ENCODE measurements around the gene PLEKHG4.

The PLEKHG4 gene

GRCh38 chr16:67299269-67299668 lies 19.9 kb downstream of the PLEKHG4 start:
- no peak overlapping the region for H3K9ac ChIP-seq (ENCODE audit: low read length)
- no peak overlapping the region for H3K4me3 ChIP-seq (ENCODE audit: insufficient read depth in 1 of 2, low read depth in 1 of 2, low read length in 2 of 2)
- H4K8ac ChIP-seq (ENCODE audit: low read length) = no peak overlapping the region
- 94% methylated on average over 15 of the region's 15 CpGs for WGBS
- H4K91ac ChIP-seq (ENCODE audit: low read length) = no peak overlapping the region
- no peak overlapping the region for H2BK5ac ChIP-seq (ENCODE audit: low read depth, low read length, poor library complexity, severe bottlenecking)
- no peak overlapping the region for H2BK120ac ChIP-seq (ENCODE audit: low read depth, low read length)
- no peak for DNase-seq
- H3K4me2 ChIP-seq (ENCODE audit: low read length, poor library complexity, severe bottlenecking) = no peak overlapping the region
- no peak overlapping the region for H3K4ac ChIP-seq (ENCODE audit: low read depth in 1 of 2, low read length in 2 of 2)
- H3K36me3 ChIP-seq (ENCODE audit: control insufficient read depth in 1 of 2, insufficient read depth in 2 of 2, low read depth in 1 of 2, low read length in 2 of 2) = no peaks in the 10 kb centered on the region
- peaks cover 0 to 32% of the 10 kb centered on the region in 2 experiments for H3K27me3 ChIP-seq (ENCODE audit: control insufficient read depth in 1 of 2, insufficient read depth in 1 of 2, low read length in 2 of 2)
- no peaks in the 10 kb centered on the region for H3K9me3 ChIP-seq (ENCODE audit: control insufficient read depth, low read length)
- no peak overlapping the region for H3K18ac ChIP-seq (ENCODE audit: low read depth in 1 of 2, low read length in 2 of 2)
- no peak overlapping the region for H3K27ac ChIP-seq (ENCODE audit: low read length, poor library complexity, severe bottlenecking)
- no peak overlapping the region for H3K14ac ChIP-seq (ENCODE audit: low read length in 2 of 2)
- no peak overlapping the region for H2BK12ac ChIP-seq (ENCODE audit: low read length in 2 of 2)
- H3K4me1 ChIP-seq (ENCODE audit: control insufficient read depth, insufficient read depth, low read depth, low read length) = peaks cover 4% of the 10 kb centered on the region
- no peak overlapping the region for H2AFZ ChIP-seq (ENCODE audit: low read depth, low read length)
- no peak overlapping the region for H3K23ac ChIP-seq (ENCODE audit: low read length in 2 of 2)
- H2AK5ac ChIP-seq (ENCODE audit: low read length, severe bottlenecking) = no peak overlapping the region
- no peaks in the 10 kb centered on the region for H3K79me1 ChIP-seq (replicated peaks; ENCODE audit: low read length, poor library complexity, severe bottlenecking)
- no peak overlapping the region for H2BK15ac ChIP-seq (ENCODE audit: low read depth, poor library complexity, severe bottlenecking)

- H3K18ac ChIP-seq (ENCODE audit: low read depth in 1 of 2, low read length in 2 of 2) = peak overlapping the region in 1 of 2 experiments; percentile 37
- no peaks in the 10 kb centered on the region for H3K79me1 ChIP-seq (replicated peaks; ENCODE audit: low read length, poor library complexity, severe bottlenecking)
- peak overlapping the region in 1 of 2 experiments; percentile 42 for H2BK12ac ChIP-seq (ENCODE audit: low read length in 2 of 2)
- no peaks in the 10 kb centered on the region for H3K36me3 ChIP-seq (ENCODE audit: control insufficient read depth in 1 of 2, insufficient read depth in 2 of 2, low read depth in 1 of 2, low read length in 2 of 2)
- no peak overlapping the region for H2AK5ac ChIP-seq (ENCODE audit: low read length, severe bottlenecking)
- no peak overlapping the region for H3K23ac ChIP-seq (ENCODE audit: low read length in 2 of 2)
- peaks cover 4% of the 10 kb centered on the region for H3K4me1 ChIP-seq (ENCODE audit: control insufficient read depth, insufficient read depth, low read depth, low read length)
- no peak overlapping the region for H2BK15ac ChIP-seq (ENCODE audit: low read depth, poor library complexity, severe bottlenecking)
- H3K9ac ChIP-seq (ENCODE audit: low read length) = peak overlapping the region; percentile 36
- no peak overlapping the region for H3K14ac ChIP-seq (ENCODE audit: low read length in 2 of 2)
- 86% methylated on average over 7 of the region's 11 CpGs for WGBS
- no peak overlapping the region for H2BK120ac ChIP-seq (ENCODE audit: low read depth, low read length)
- no peak overlapping the region for H3K4me3 ChIP-seq (ENCODE audit: insufficient read depth in 1 of 2, low read depth in 1 of 2, low read length in 2 of 2)
- DNase-seq = no peak
- H4K91ac ChIP-seq (ENCODE audit: low read length) = peak overlapping the region; percentile 6
- no peak overlapping the region for H2BK5ac ChIP-seq (ENCODE audit: low read depth, low read length, poor library complexity, severe bottlenecking)
- H4K8ac ChIP-seq (ENCODE audit: low read length) = no peak overlapping the region
- peaks cover 0 to 20% of the 10 kb centered on the region in 2 experiments for H3K27me3 ChIP-seq (ENCODE audit: control insufficient read depth in 1 of 2, insufficient read depth in 1 of 2, low read length in 2 of 2)
- H3K4me2 ChIP-seq (ENCODE audit: low read length, poor library complexity, severe bottlenecking) = no peak overlapping the region
- H2AFZ ChIP-seq (ENCODE audit: low read depth, low read length) = no peak overlapping the region
- H3K9me3 ChIP-seq (ENCODE audit: control insufficient read depth, low read length) = no peaks in the 10 kb centered on the region
- no peak overlapping the region for H3K27ac ChIP-seq (ENCODE audit: low read length, poor library complexity, severe bottlenecking)
- no peak overlapping the region for H3K4ac ChIP-seq (ENCODE audit: low read depth in 1 of 2, low read length in 2 of 2)
Observed at GRCh38 chr16:67301080-67301782, 21.9 kb downstream of the PLEKHG4 start.

GRCh38 chr16:67302076-67302475 lies 22.7 kb downstream of the PLEKHG4 start:
- WGBS = 93% methylated on average over 7 of the region's 7 CpGs

GRCh38 chr16:67302970-67303369 lies 23.6 kb downstream of the PLEKHG4 start:
- Histone ChIP-seq H3K27ac (ENCODE audit: low read length, poor library complexity, severe bottlenecking) (no peak overlapping the region), H3K4me3 (ENCODE audit: insufficient read depth in 1 of 2, low read depth in 1 of 2, low read length in 2 of 2) (no peak overlapping the region), H3K9me3 (ENCODE audit: control insufficient read depth, low read length) (no peaks in the 10 kb centered on the region), H3K23ac (ENCODE audit: low read length in 2 of 2) (no peak overlapping the region), H3K14ac (ENCODE audit: low read length in 2 of 2) (no peak overlapping the region), H3K27me3 (ENCODE audit: control insufficient read depth in 1 of 2, insufficient read depth in 1 of 2, low read length in 2 of 2) (peaks cover 0 to 15% of the 10 kb centered on the region in 2 experiments), H3K18ac (ENCODE audit: low read depth in 1 of 2, low read length in 2 of 2) (no peak overlapping the region), H3K4me2 (ENCODE audit: low read length, poor library complexity, severe bottlenecking) (no peak overlapping the region), H2AK5ac (ENCODE audit: low read length, severe bottlenecking) (no peak overlapping the region), H3K4ac (ENCODE audit: low read depth in 1 of 2, low read length in 2 of 2) (no peak overlapping the region), H3K9ac (ENCODE audit: low read length) (no peak overlapping the region), H2BK120ac (ENCODE audit: low read depth, low read length) (no peak overlapping the region), H2BK15ac (ENCODE audit: low read depth, poor library complexity, severe bottlenecking) (no peak overlapping the region), H4K8ac (ENCODE audit: low read length) (no peak overlapping the region), H2AFZ (ENCODE audit: low read depth, low read length) (no peak overlapping the region), H3K4me1 (ENCODE audit: control insufficient read depth, insufficient read depth, low read depth, low read length) (peaks cover 3% of the 10 kb centered on the region), H4K91ac (ENCODE audit: low read length) (no peak overlapping the region), H2BK5ac (ENCODE audit: low read depth, low read length, poor library complexity, severe bottlenecking) (no peak overlapping the region), H3K79me1 (replicated peaks; ENCODE audit: low read length, poor library complexity, severe bottlenecking) (no peaks in the 10 kb centered on the region), H2BK12ac (ENCODE audit: low read length in 2 of 2) (no peak overlapping the region), H3K36me3 (ENCODE audit: control insufficient read depth in 1 of 2, insufficient read depth in 2 of 2, low read depth in 1 of 2, low read length in 2 of 2) (no peaks in the 10 kb centered on the region)
- DNase-seq = no peak
- WGBS = 83% methylated on average over 8 of the region's 8 CpGs

More at GRCh38 chr16:67302076-67302475, 22.7 kb downstream of the PLEKHG4 start:
- Histone ChIP-seq H2BK15ac (ENCODE audit: low read depth, poor library complexity, severe bottlenecking) (no peak overlapping the region), H2AFZ (ENCODE audit: low read depth, low read length) (no peak overlapping the region), H4K91ac (ENCODE audit: low read length) (no peak overlapping the region), H3K4me1 (ENCODE audit: control insufficient read depth, insufficient read depth, low read depth, low read length) (peaks cover 3% of the 10 kb centered on the region), H2BK5ac (ENCODE audit: low read depth, low read length, poor library complexity, severe bottlenecking) (no peak overlapping the region), H2AK5ac (ENCODE audit: low read length, severe bottlenecking) (no peak overlapping the region), H3K79me1 (replicated peaks; ENCODE audit: low read length, poor library complexity, severe bottlenecking) (no peaks in the 10 kb centered on the region), H3K27ac (ENCODE audit: low read length, poor library complexity, severe bottlenecking) (no peak overlapping the region), H3K4me2 (ENCODE audit: low read length, poor library complexity, severe bottlenecking) (no peak overlapping the region), H3K14ac (ENCODE audit: low read length in 2 of 2) (no peak overlapping the region), H3K4me3 (ENCODE audit: insufficient read depth in 1 of 2, low read depth in 1 of 2, low read length in 2 of 2) (no peak overlapping the region), H3K23ac (ENCODE audit: low read length in 2 of 2) (no peak overlapping the region), H3K4ac (ENCODE audit: low read depth in 1 of 2, low read length in 2 of 2) (no peak overlapping the region), H4K8ac (ENCODE audit: low read length) (no peak overlapping the region), H3K36me3 (ENCODE audit: control insufficient read depth in 1 of 2, insufficient read depth in 2 of 2, low read depth in 1 of 2, low read length in 2 of 2) (no peaks in the 10 kb centered on the region), H3K27me3 (ENCODE audit: control insufficient read depth in 1 of 2, insufficient read depth in 1 of 2, low read length in 2 of 2) (peaks cover 0 to 19% of the 10 kb centered on the region in 2 experiments), H3K18ac (ENCODE audit: low read depth in 1 of 2, low read length in 2 of 2) (no peak overlapping the region), H3K9ac (ENCODE audit: low read length) (no peak overlapping the region), H2BK12ac (ENCODE audit: low read length in 2 of 2) (peak overlapping the region in 1 of 2 experiments; percentile 40), H3K9me3 (ENCODE audit: control insufficient read depth, low read length) (no peaks in the 10 kb centered on the region), H2BK120ac (ENCODE audit: low read depth, low read length) (no peak overlapping the region)
- no peak for DNase-seq

Measured in mesenchymal stem cell (in vitro differentiated cells and primary cell).